Measurements from ENCODE around the gene PNRC2. TPM values are rescaled to one million over a fixed set of nuclear protein-coding genes. Genes with fewer than 3 reads are reported as not detected.

PNRC2 gene
- total RNA-seq, 1 experiment from 2014 or later: 166 TPM

- CTCF ChIA-PET: interaction anchor here (0.7 to 1.5 kb wide), 3 partner anchors 12 to 326 kb away, joined by 4 to 5 read pairs (median 4); no protein-coding TSS in a partner anchor
- POLR2A ChIA-PET: no interaction called here
- Mint-ChIP-seq H3K36me3 (0 out of 2 replicates have a peak, but pooled peaks cover under 1% of the 10 kb centered on the region), H3K9me3 (no peaks in the 10 kb centered on the region), H3K27me3 (ENCODE audit: low read depth) (no peaks in the 10 kb centered on the region; the same call in 1 of the 2 replicates), H3K4me3 (no peak overlapping the region), H3K27ac (no peak overlapping the region), H3K4me1 (peaks cover 3% of the 10 kb centered on the region; the same call in 1 of the 2 replicates)
- DNase-seq (ENCODE audit: low spot score) (no peak), ATAC-seq (no peak)
- TF ChIP-seq ERG (CRISPR knock-in tag; IDR thresholded peaks at IDR 0.05) (no peak), ZNF138 (CRISPR knock-in tag; conservative IDR thresholded peaks at IDR 0.05) (no peak)
Measured at GRCh38 chr1:23928789-23929188, 30.8 kb upstream of the PNRC2 start.

GRCh38 chr1:23930270-23930669 is 29.4 kb upstream of the PNRC2 start:
- Mint-ChIP-seq H3K9me3 (peaks cover 4% of the 10 kb centered on the region), H3K4me1 (peaks cover 3% of the 10 kb centered on the region), H3K36me3 (peaks cover 7% of the 10 kb centered on the region), H3K27me3 (ENCODE audit: low read depth) (no peaks in the 10 kb centered on the region; the same call in 1 of the 2 replicates), H3K4me3 (no peak overlapping the region), H3K27ac (no peak overlapping the region)
- no peak for TF ChIP-seq TP53 (CRISPR knock-in tag; IDR thresholded peaks at IDR 0.05)
- no peak for TF ChIP-seq HMGA2 (CRISPR knock-in tag; IDR thresholded peaks at IDR 0.05)
- TF ChIP-seq ZNF532 (CRISPR knock-in tag; IDR thresholded peaks at IDR 0.05; ENCODE audit: borderline replicate concordance): no peak
- TF ChIP-seq ZSCAN18 (CRISPR knock-in tag; IDR thresholded peaks at IDR 0.05): no peak
- CTCF ChIA-PET: interaction anchor here (0.6 to 1.2 kb wide), 3 partner anchors 66 to 119 kb away, joined by 3 to 5 read pairs (median 3); no protein-coding TSS in a partner anchor
- POLR2A ChIA-PET: no interaction called here
- no peak for ATAC-seq
- DNase-seq (ENCODE audit: low spot score): no peak

- ChIA-PET CTCF (interaction anchor here (0.8 to 1.4 kb wide), 2 partner anchors 14 to 120 kb away, joined by 3 to 5 read pairs; no protein-coding TSS in a partner anchor), POLR2A (no interaction called here)
- Mint-ChIP-seq H3K9me3 (peaks cover 4% of the 10 kb centered on the region), H3K27me3 (ENCODE audit: low read depth) (no peaks in the 10 kb centered on the region; the same call in 1 of the 2 replicates), H3K4me1 (peaks cover 3% of the 10 kb centered on the region), H3K36me3 (peaks cover 7% of the 10 kb centered on the region), H3K27ac (no peak overlapping the region), H3K4me3 (no peak overlapping the region)
- no peak for ATAC-seq
- no peak for DNase-seq (ENCODE audit: low spot score)
- TF ChIP-seq NFE2L1 (CRISPR knock-in tag; IDR thresholded peaks at IDR 0.05) (no peak), FOXJ3 (CRISPR knock-in tag; IDR thresholded peaks at IDR 0.05; ENCODE audit: borderline replicate concordance) (no peak), ELF4 (CRISPR knock-in tag; IDR thresholded peaks at IDR 0.05; ENCODE audit: low read depth) (no peak), ZSCAN18 (CRISPR knock-in tag; IDR thresholded peaks at IDR 0.05) (no peak), ZNF138 (CRISPR knock-in tag; conservative IDR thresholded peaks at IDR 0.05) (no peak)
Measured at GRCh38 chr1:23930861-23931490, 28.7 kb upstream of the PNRC2 start.
